ENCODE results near the gene SEMA3G.

The SEMA3G gene

GRCh38 chr3:52479037-52479876 is 34.4 kb upstream of the SEMA3G start:
- DNase-seq (ENCODE audit: low spot score) = no peak

GRCh38 chr3:52477796-52478095 is 32.8 kb upstream of the SEMA3G start:
- no peak for DNase-seq (ENCODE audit: low spot score)

GRCh38 chr3:52477076-52477795 is 32.3 kb upstream of the SEMA3G start:
- DNase-seq (ENCODE audit: low spot score) = no peak

GRCh38 chr3:52473026-52473425 is 28.1 kb upstream of the SEMA3G start:
- no peak for DNase-seq (ENCODE audit: low spot score)

GRCh38 chr3:52472239-52473000 is 27.5 kb upstream of the SEMA3G start:
- no peak for DNase-seq (ENCODE audit: low spot score)

- DNase-seq (ENCODE audit: low spot score) = peak; percentile 40
These were observed 26.7 kb upstream of the SEMA3G start for GRCh38 chr3:52471371-52472238.

- no peak for DNase-seq (ENCODE audit: low spot score)
These were observed 26.0 kb upstream of the SEMA3G start for GRCh38 chr3:52470920-52471319.

GRCh38 chr3:52469001-52469400 is 24.1 kb upstream of the SEMA3G start:
- DNase-seq (ENCODE audit: low spot score) = no peak

GRCh38 chr3:52468336-52468735 is 23.4 kb upstream of the SEMA3G start:
- DNase-seq (ENCODE audit: low spot score) = no peak

- DNase-seq (ENCODE audit: low spot score) = no peak
These were observed 18.5 kb upstream of the SEMA3G start for GRCh38 chr3:52463416-52463815.

- DNase-seq (ENCODE audit: low spot score) = no peak
These were observed 17.0 kb upstream of the SEMA3G start for GRCh38 chr3:52461874-52462273.

GRCh38 chr3:52458770-52459545 is 14.1 kb upstream of the SEMA3G start:
- DNase-seq (ENCODE audit: low spot score) = no peak

- DNase-seq (ENCODE audit: low spot score) = no peak
These were observed 13.3 kb upstream of the SEMA3G start for GRCh38 chr3:52458031-52458760.

GRCh38 chr3:52456800-52457183 is 11.9 kb upstream of the SEMA3G start:
- no peak for DNase-seq (ENCODE audit: low spot score)

- no peak for DNase-seq (ENCODE audit: low spot score)
These were observed 11.4 kb upstream of the SEMA3G start for GRCh38 chr3:52456169-52456799.

- DNase-seq (ENCODE audit: low spot score) = peak; percentile 78
These were observed 10.6 kb upstream of the SEMA3G start, which contains the start of gene NISCH for GRCh38 chr3:52455283-52456168. Gene NISCH (plus strand): TSS chr3:52455604. CDS start chr3:52455642, 38 bp downstream.

- DNase-seq (ENCODE audit: low spot score) = no peak
These were observed 10.0 kb upstream of the SEMA3G start for GRCh38 chr3:52454938-52455282.

GRCh38 chr3:52454250-52454937 is 9.5 kb upstream of the SEMA3G start:
- peak; percentile 30 for DNase-seq (ENCODE audit: low spot score)
